H1 (cell line): ENCODE results near the gene SND1. TPM values are rescaled to one million over a fixed set of nuclear protein-coding genes. Genes with fewer than 3 reads are reported as not detected.

Source experiments
- CEBPB ChIP-seq: IDR thresholded peaks from 2 replicates; pipeline ENCODE4 v1.6.1; 2012; ENCODE audit warnings: low read depth, low read length
- CHD1 ChIP-seq: IDR thresholded peaks from 2 replicates; pipeline ENCODE4 v1.6.1; 2012; ENCODE audit warnings: low read depth, low read length, improper control_type of control experiment
- MAFK ChIP-seq: IDR thresholded peaks from 2 replicates; pipeline ENCODE4 v1.6.1; 2012; ENCODE audit warnings: low read depth, mild to moderate bottlenecking, improper control_type of control experiment, low read length
- POU5F1 ChIP-seq: IDR thresholded peaks from 2 replicates; pipeline ENCODE4 v1.6.1; 2011; ENCODE audit warnings: low read depth, mild to moderate bottlenecking, low read length, moderate library complexity
- SAP30 ChIP-seq: fragments of 300-600 bp; sonication (generic); IDR thresholded peaks from 2 replicates; pipeline ENCODE4 v1.7.1; 2012; ENCODE audit warnings: low read length, moderate library complexity, mild to moderate bottlenecking, inconsistent platforms; ENCODE audit not compliant: insufficient read depth, insufficient replicate concordance
- TAF7 ChIP-seq: optimal IDR thresholded peaks from 2 replicates; pipeline ENCODE3; 2011; ENCODE audit warnings: low read depth, mild to moderate bottlenecking, inconsistent platforms, low read length, moderate library complexity, borderline replicate concordance
- polyA plus RNA-seq, 7 experiments: library from polyadenylated mRNA; depleted of rRNA in 3 of 7; stranded (reverse) in 5 of 7; unstranded in 2 of 7; fragments of >200 nt in 5 of 7; fragments of 200-250 nt in 2 of 7; gene quantifications; 1 replicate in 5 of 7; 2 replicates in 1 of 7; 4 replicates in 1 of 7; pipeline versions ENCODE4 v1.2.1 to v1.2.3, GENCODE V29; 2011 to 2013; ENCODE audit warnings: missing spikeins in 2 of 7, mixed read lengths in 2 of 7
- total RNA-seq: library from RNA; stranded (reverse); fragmentation: NEBNext Ultra II Directional; extraction: Animal tissue kit (Norgen Biotek cat#: 25700); gene quantifications from 2 replicates; pipeline ENCODE4 v1.2.1, GENCODE V29; 2021

Gene SND1
- total and polyA plus RNA-seq, 2 of the 8 experiments (the other 6 are each of a cell fraction or from before 2014, with no cell fraction given) = 122 to 290 TPM

DNA sequence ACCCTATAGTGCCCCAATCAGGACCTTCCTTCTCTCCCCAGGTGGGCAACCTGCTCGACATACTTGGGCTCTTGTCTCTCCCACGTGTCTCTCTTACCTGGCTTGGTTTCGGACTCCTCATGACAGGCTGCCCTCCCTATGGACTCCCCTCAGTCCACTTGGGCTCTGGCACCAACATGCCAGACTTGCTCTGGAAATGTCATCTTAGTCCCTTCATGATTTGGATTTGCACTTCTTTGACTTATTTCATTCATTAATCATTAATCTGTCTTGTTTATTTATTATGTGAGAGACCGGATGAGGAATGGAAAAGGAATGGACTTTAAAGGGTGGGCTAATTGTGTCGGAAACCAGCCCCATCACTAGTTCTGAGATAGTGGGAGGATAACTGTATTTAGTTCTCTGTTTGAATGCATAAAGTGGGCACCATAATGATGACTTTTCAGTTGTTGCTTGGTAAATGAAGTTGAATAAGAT is 108.0 kb downstream of the SND1 start (continued):
- no peak for TF ChIP-seq POU5F1
- no peak for TF ChIP-seq MAFK
- TF ChIP-seq CHD1 = no peak
- TF ChIP-seq SAP30 = no peak
- TF ChIP-seq TAF7 = no peak
- TF ChIP-seq CEBPB = no peak
